HG03521 (cell line): ENCODE data around the gene GALR1.
"Not testable (repeated sequence)": the region's sequence is repeated elsewhere in the genome, so short reads cannot be mapped to it uniquely, and the experiment has no call there.

Source experiments
- ATAC-seq: cut with Tn5 transposase; IDR thresholded peaks from one replicate; pipeline ENCODE4 v1.9.1; 2021; ENCODE audit warnings: mild to moderate bottlenecking, moderate library complexity; ENCODE audit not compliant: unreplicated experiment

GALR1 gene

GRCh38 chr18:77249569-77250500 is at the start of gene GALR1:
Gene GALR1 (plus strand): TSS chr18:77249848. CDS start chr18:77250549, 701 bp downstream.
- no peak for ATAC-seq

- no peak for ATAC-seq
Measured at GRCh38 chr18:77201506-77201905, 48.1 kb upstream of the GALR1 start.

GRCh38 chr18:77202329-77202728 is 47.3 kb upstream of the GALR1 start:
- no peak for ATAC-seq

- no peak for ATAC-seq
Measured at GRCh38 chr18:77203071-77203470, 46.6 kb upstream of the GALR1 start.

- ATAC-seq = no peak
Measured at GRCh38 chr18:77203851-77204250, 45.8 kb upstream of the GALR1 start.

- no peak for ATAC-seq
Measured at GRCh38 chr18:77205769-77206168, 43.9 kb upstream of the GALR1 start.

- no peak for ATAC-seq
Measured at GRCh38 chr18:77206676-77207374, 42.8 kb upstream of the GALR1 start.

- ATAC-seq = peak; percentile 32
Measured at GRCh38 chr18:77207540-77207939, 42.1 kb upstream of the GALR1 start.

- ATAC-seq = peak; percentile 64
Measured at GRCh38 chr18:77208964-77209363, 40.7 kb upstream of the GALR1 start.

GRCh38 chr18:77209587-77209986 is 40.1 kb upstream of the GALR1 start:
- ATAC-seq = no peak

- ATAC-seq = no peak
Measured at GRCh38 chr18:77210249-77210648, 39.4 kb upstream of the GALR1 start.

- no peak for ATAC-seq
Measured at GRCh38 chr18:77218642-77219041, 31.0 kb upstream of the GALR1 start.

- ATAC-seq = no peak
Measured at GRCh38 chr18:77220726-77221125, 28.9 kb upstream of the GALR1 start.

GRCh38 chr18:77222464-77222863 is 27.2 kb upstream of the GALR1 start:
- no peak for ATAC-seq

GRCh38 chr18:77223221-77223639 is 26.4 kb upstream of the GALR1 start:
- no peak for ATAC-seq

- ATAC-seq = no peak
Measured at GRCh38 chr18:77223653-77224052, 26.0 kb upstream of the GALR1 start.

- ATAC-seq = no peak
Measured at GRCh38 chr18:77230645-77231044, 19.0 kb upstream of the GALR1 start.

- no peak for ATAC-seq
Measured at GRCh38 chr18:77234504-77235365, 14.9 kb upstream of the GALR1 start.

GRCh38 chr18:77239285-77239684 is 10.4 kb upstream of the GALR1 start:
- not testable (repeated sequence) for ATAC-seq

- ATAC-seq = no peak
Measured at GRCh38 chr18:77248873-77249568, 627 bp upstream of the GALR1 start.
